ENCODE results near the gene SNRPD1.
"Not testable (repeated sequence)": the region's sequence is repeated elsewhere in the genome, so short reads cannot be mapped to it uniquely, and the experiment has no call there.

The SNRPD1 gene

GRCh38 chr18:21636769-21637168 is 24.7 kb downstream of the SNRPD1 start:
- no peaks in the 10 kb centered on the region for H3K79me2 ChIP-seq (ENCODE audit: low read length)
- no peaks in the 10 kb centered on the region for H3K36me3 ChIP-seq (replicated peaks; ENCODE audit: insufficient read depth, low read length)
- H3K9me2 ChIP-seq (replicated peaks; ENCODE audit: insufficient read depth, low read length), result no peaks in the 10 kb centered on the region
- no peak overlapping the region for H3K4me2 ChIP-seq (ENCODE audit: low read depth, low read length)
- no peaks in the 10 kb centered on the region for H3K27me3 ChIP-seq (replicated peaks; ENCODE audit: insufficient read depth, low read length)
- 0 out of 2 replicates have a peak, but pooled peaks cover 8% of the 10 kb centered on the region for H3F3A ChIP-seq (ENCODE audit: insufficient read depth, low read length)
- H3K9ac ChIP-seq (ENCODE audit: low read length), result no peak overlapping the region
- no peak for DNase-seq
- no peak overlapping the region for H3K27ac ChIP-seq (ENCODE audit: low read length)
- H2AFZ ChIP-seq (ENCODE audit: low read length), result no peak overlapping the region
- no peak for TF ChIP-seq CTCF (IDR thresholded peaks at IDR 0.05; ENCODE audit: low read length)
- no peak for TF ChIP-seq EZH2phosphoT487 (IDR thresholded peaks at IDR 0.05; ENCODE audit: low read length)
- no peak for TF ChIP-seq EZH2 (optimal IDR thresholded peaks at IDR 0.05; ENCODE audit: low read depth, low read length)
- H3K4me3 ChIP-seq (ENCODE audit: low read length), result no peak overlapping the region
- no peaks in the 10 kb centered on the region for H4K20me1 ChIP-seq (ENCODE audit: insufficient read depth, low read length)
- no peaks in the 10 kb centered on the region for H3K4me1 ChIP-seq (ENCODE audit: low read length)
- H3K9me3 ChIP-seq (replicated peaks; ENCODE audit: insufficient read depth, low read length), result no peaks in the 10 kb centered on the region

GRCh38 chr18:21638822-21639221 is 26.7 kb downstream of the SNRPD1 start:
- Histone ChIP-seq H2AFZ (ENCODE audit: low read length) (no peak overlapping the region), H3K9ac (ENCODE audit: low read length) (no peak overlapping the region), H3K79me2 (ENCODE audit: low read length) (no peaks in the 10 kb centered on the region), H3F3A (ENCODE audit: insufficient read depth, low read length) (0 out of 2 replicates have a peak, but pooled peaks cover 4% of the 10 kb centered on the region), H3K4me1 (ENCODE audit: low read length) (no peaks in the 10 kb centered on the region), H3K4me3 (ENCODE audit: low read length) (no peak overlapping the region), H4K20me1 (ENCODE audit: insufficient read depth, low read length) (no peaks in the 10 kb centered on the region), H3K9me3 (replicated peaks; ENCODE audit: insufficient read depth, low read length) (no peaks in the 10 kb centered on the region), H3K4me2 (ENCODE audit: low read depth, low read length) (no peak overlapping the region), H3K27me3 (replicated peaks; ENCODE audit: insufficient read depth, low read length) (no peaks in the 10 kb centered on the region), H3K27ac (ENCODE audit: low read length) (no peak overlapping the region), H3K9me2 (replicated peaks; ENCODE audit: insufficient read depth, low read length) (no peaks in the 10 kb centered on the region), H3K36me3 (replicated peaks; ENCODE audit: insufficient read depth, low read length) (no peaks in the 10 kb centered on the region)
- no peak for DNase-seq
- TF ChIP-seq CTCF (IDR thresholded peaks at IDR 0.05; ENCODE audit: low read length) (no peak), EZH2 (optimal IDR thresholded peaks at IDR 0.05; ENCODE audit: low read depth, low read length) (no peak), EZH2phosphoT487 (IDR thresholded peaks at IDR 0.05; ENCODE audit: low read length) (no peak)

- H3F3A ChIP-seq (ENCODE audit: insufficient read depth, low read length); H4K20me1 ChIP-seq (ENCODE audit: insufficient read depth, low read length); H3K36me3 ChIP-seq (replicated peaks; ENCODE audit: insufficient read depth, low read length); H3K27ac ChIP-seq (ENCODE audit: low read length); H3K4me2 ChIP-seq (ENCODE audit: low read depth, low read length); H3K4me1 ChIP-seq (ENCODE audit: low read length); H3K9me2 ChIP-seq (replicated peaks; ENCODE audit: insufficient read depth, low read length); H3K9me3 ChIP-seq (replicated peaks; ENCODE audit: insufficient read depth, low read length); H2AFZ ChIP-seq (ENCODE audit: low read length); H3K9ac ChIP-seq (ENCODE audit: low read length); H3K27me3 ChIP-seq (replicated peaks; ENCODE audit: insufficient read depth, low read length); H3K79me2 ChIP-seq (ENCODE audit: low read length); DNase-seq; H3K4me3 ChIP-seq (ENCODE audit: low read length): not testable (repeated sequence)
Measured at GRCh38 chr18:21640375-21640774, 28.3 kb downstream of the SNRPD1 start.

- Histone ChIP-seq H3K9me2 (replicated peaks; ENCODE audit: insufficient read depth, low read length) (no peaks in the 10 kb centered on the region), H3K4me1 (ENCODE audit: low read length) (peaks cover 6% of the 10 kb centered on the region; the same call in 1 of the 2 replicates), H4K20me1 (ENCODE audit: insufficient read depth, low read length) (no peaks in the 10 kb centered on the region), H3K79me2 (ENCODE audit: low read length) (no peaks in the 10 kb centered on the region), H2AFZ (ENCODE audit: low read length) (no peak overlapping the region), H3F3A (ENCODE audit: insufficient read depth, low read length) (no peaks in the 10 kb centered on the region), H3K4me2 (ENCODE audit: low read depth, low read length) (no peak overlapping the region), H3K36me3 (replicated peaks; ENCODE audit: insufficient read depth, low read length) (peaks cover 3% of the 10 kb centered on the region; the same call in 1 of the 2 replicates), H3K27ac (ENCODE audit: low read length) (no peak overlapping the region), H3K27me3 (replicated peaks; ENCODE audit: insufficient read depth, low read length) (no peaks in the 10 kb centered on the region), H3K9ac (ENCODE audit: low read length) (no peak overlapping the region), H3K4me3 (ENCODE audit: low read length) (no peak overlapping the region), H3K9me3 (replicated peaks; ENCODE audit: insufficient read depth, low read length) (no peaks in the 10 kb centered on the region)
- no peak for DNase-seq
- TF ChIP-seq EZH2 (optimal IDR thresholded peaks at IDR 0.05; ENCODE audit: low read depth, low read length) (no peak), CTCF (IDR thresholded peaks at IDR 0.05; ENCODE audit: low read length) (no peak), EZH2phosphoT487 (IDR thresholded peaks at IDR 0.05; ENCODE audit: low read length) (no peak)
Measured at GRCh38 chr18:21650311-21650710, 38.2 kb downstream of the SNRPD1 start.
